A673 (cell line): Measurements from ENCODE around the gene ACSF2. TPM values are rescaled to one million over a fixed set of nuclear protein-coding genes. Genes with fewer than 3 reads are reported as not detected.
"Not testable (repeated sequence)": the region's sequence is repeated elsewhere in the genome, so short reads cannot be mapped to it uniquely, and the experiment has no call there.

Source experiments
- BruUV-seq: library from RNA; stranded (reverse); fragments of 400-500 nt; replicated peaks from 2 replicates; lab custom pipeline; 2021; lab: Mats Ljungman, UMichigan
- CTCF ChIA-PET: fragments of 300-600 bp; sonication (Branson Sonifier 250); formaldehyde crosslinking; loops from one replicate; lab custom pipeline; 2022; ENCODE audit warnings: antibody characterized with exemption; lab: Charles Lee
- POLR2A ChIA-PET: fragments of 300-600 bp; sonication (Branson Sonifier 250); formaldehyde crosslinking; loops from one replicate; lab custom pipeline; 2022; ENCODE audit warnings: antibody characterized with exemption; ENCODE audit not compliant: low non-redundant PET; lab: Charles Lee
- DNase-seq: peaks from one replicate; pipeline ENCODE4 v3.0.0-alpha.2; 2015; ENCODE audit warnings: low spot score
- H3K27ac ChIP-seq: fragments of 200-600 bp; sonication (generic); 2 replicates; pipeline ENCODE4 v1.5.1; 2016; ENCODE audit warnings: mixed run types, low read depth, mild to moderate bottlenecking, mixed read lengths, antibody characterized with exemption, low read length; ENCODE audit not compliant: poor library complexity, severe bottlenecking
- H3K27me3 ChIP-seq: fragments of 200-600 bp; sonication (generic); replicated peaks from 2 replicates; pipeline ENCODE4 v1.6.1; 2017; ENCODE audit warnings: mixed run types, low read depth, mild to moderate bottlenecking, mixed read lengths, antibody characterized with exemption, low read length; ENCODE audit not compliant: insufficient read depth, poor library complexity
- H3K36me3 ChIP-seq: fragments of 200-600 bp; sonication (generic); 2 replicates; pipeline ENCODE4 v1.6.1; 2016; ENCODE audit warnings: mixed run types, mild to moderate bottlenecking, mixed read lengths, antibody characterized with exemption, low read length; ENCODE audit not compliant: insufficient read depth, poor library complexity, severe bottlenecking
- H3K4me1 ChIP-seq: fragments of 200-600 bp; sonication (generic); 2 replicates; pipeline ENCODE4 v1.6.1; 2017; ENCODE audit warnings: mixed run types, mild to moderate bottlenecking, mixed read lengths, antibody characterized with exemption, low read length; ENCODE audit not compliant: insufficient read depth, poor library complexity, severe bottlenecking
- H3K4me3 ChIP-seq: fragments of 200-600 bp; sonication (generic); 2 replicates; pipeline ENCODE4 v1.5.1; 2016; ENCODE audit warnings: low read depth, mixed run types, mild to moderate bottlenecking, mixed read lengths, low read length; ENCODE audit not compliant: poor library complexity, severe bottlenecking
- H3K9me3 ChIP-seq: fragments of 200-600 bp; sonication (generic); 2 replicates; pipeline ENCODE4 v1.6.1; 2016; ENCODE audit warnings: mixed run types, low read depth, mild to moderate bottlenecking, mixed read lengths, antibody characterized with exemption, low read length; ENCODE audit not compliant: poor library complexity, severe bottlenecking
- EZH2 ChIP-seq: fragments of 200-600 bp; sonication (generic); IDR thresholded peaks from 2 replicates; pipeline ENCODE4 v1.6.1; 2017; ENCODE audit warnings: borderline replicate concordance, low read depth, mild to moderate bottlenecking, mixed read lengths, antibody characterized with exemption, low read length; ENCODE audit not compliant: poor library complexity, severe bottlenecking
- intact Hi-C: fragments of 100-400 bp; cut with micrococcal nuclease; formaldehyde crosslinking; loops from one replicate; pipeline ENCODE4 v1.10.0; 2022; ENCODE audit not compliant: unreplicated experiment
- total RNA-seq: library from RNA; stranded (reverse); gene quantifications from 2 replicates; pipeline ENCODE4 v1.2.3, GENCODE V29; 2021
- TF ChIP-seq, protein P1 (sequence below): fragments of 300-800, 200-600 bp; sonication (generic); conservative IDR thresholded peaks from 2 replicates; pipeline ENCODE4 v1.5.1; 2017; ENCODE audit warnings: low read depth, mild to moderate bottlenecking, antibody characterized with exemption, low read length, moderate library complexity, mixed read lengths

ACSF2 gene
- total RNA-seq, 1 experiment from 2014 or later: 4.1 TPM

DNA sequence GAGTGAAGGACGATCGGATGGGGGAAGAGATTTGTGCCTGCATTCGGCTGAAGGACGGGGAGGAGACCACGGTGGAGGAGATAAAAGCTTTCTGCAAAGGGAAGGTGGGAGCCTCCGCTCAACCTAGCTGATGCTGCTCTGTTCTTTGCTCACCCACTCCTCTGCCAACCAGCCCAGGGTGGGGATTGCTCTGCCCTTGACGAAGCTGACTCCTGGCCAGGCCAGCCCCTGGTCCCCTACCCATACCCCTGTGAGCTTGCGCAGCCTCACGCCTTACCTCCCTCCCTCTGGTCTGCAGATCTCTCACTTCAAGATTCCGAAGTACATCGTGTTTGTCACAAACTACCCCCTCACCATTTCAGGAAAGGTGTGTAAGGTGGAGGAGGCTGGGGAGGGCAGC, 47.9 kb downstream of the ACSF2 start:
- POLR2A ChIA-PET: no interaction called here

DNA sequence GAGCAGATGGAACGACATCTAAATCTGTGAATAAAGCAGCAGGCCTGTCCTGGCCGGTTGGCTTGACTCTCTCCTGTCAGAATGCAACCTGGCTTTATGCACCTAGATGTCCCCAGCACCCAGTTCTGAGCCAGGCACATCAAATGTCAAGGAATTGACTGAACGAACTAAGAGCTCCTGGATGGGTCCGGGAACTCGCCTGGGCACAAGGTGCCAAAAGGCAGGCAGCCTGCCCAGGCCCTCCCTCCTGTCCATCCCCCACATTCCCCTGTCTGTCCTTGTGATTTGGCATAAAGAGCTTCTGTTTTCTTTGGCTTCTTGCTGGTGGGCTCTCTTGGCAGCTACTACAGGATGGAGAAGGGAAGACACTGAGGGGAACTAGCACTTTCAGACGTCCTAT, 48.5 kb downstream of the ACSF2 start:
- Histone ChIP-seq H3K27me3 (peaks cover 10% of the 10 kb centered on the region), H3K27ac (no peak overlapping the region), H3K4me1 (peaks cover under 1% of the 10 kb centered on the region), H3K36me3 (no peaks in the 10 kb centered on the region), H3K4me3 (no peak overlapping the region), H3K9me3 (no peaks in the 10 kb centered on the region)
- ChIA-PET CTCF (no interaction called here), POLR2A (no interaction called here)
- intact Hi-C loops: loop anchor here (10.0 kb wide), 1 partner anchor 100 kb away; the partner anchor contains the start of genes EME1 and MRPL27
- no TSS peak for BruUV-seq
- TF ChIP-seq, protein P1, sequence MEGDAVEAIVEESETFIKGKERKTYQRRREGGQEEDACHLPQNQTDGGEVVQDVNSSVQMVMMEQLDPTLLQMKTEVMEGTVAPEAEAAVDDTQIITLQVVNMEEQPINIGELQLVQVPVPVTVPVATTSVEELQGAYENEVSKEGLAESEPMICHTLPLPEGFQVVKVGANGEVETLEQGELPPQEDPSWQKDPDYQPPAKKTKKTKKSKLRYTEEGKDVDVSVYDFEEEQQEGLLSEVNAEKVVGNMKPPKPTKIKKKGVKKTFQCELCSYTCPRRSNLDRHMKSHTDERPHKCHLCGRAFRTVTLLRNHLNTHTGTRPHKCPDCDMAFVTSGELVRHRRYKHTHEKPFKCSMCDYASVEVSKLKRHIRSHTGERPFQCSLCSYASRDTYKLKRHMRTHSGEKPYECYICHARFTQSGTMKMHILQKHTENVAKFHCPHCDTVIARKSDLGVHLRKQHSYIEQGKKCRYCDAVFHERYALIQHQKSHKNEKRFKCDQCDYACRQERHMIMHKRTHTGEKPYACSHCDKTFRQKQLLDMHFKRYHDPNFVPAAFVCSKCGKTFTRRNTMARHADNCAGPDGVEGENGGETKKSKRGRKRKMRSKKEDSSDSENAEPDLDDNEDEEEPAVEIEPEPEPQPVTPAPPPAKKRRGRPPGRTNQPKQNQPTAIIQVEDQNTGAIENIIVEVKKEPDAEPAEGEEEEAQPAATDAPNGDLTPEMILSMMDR: no peak
- TF ChIP-seq EZH2: no peak
- no peak for DNase-seq

More for the DNA sequence above, 47.9 kb downstream of the ACSF2 start:
- TF ChIP-seq EZH2: no peak
- TF ChIP-seq, protein P1: no peak
- H3K27ac ChIP-seq: no peak overlapping the region
- H3K9me3 ChIP-seq: no peaks in the 10 kb centered on the region
- no TSS peak for BruUV-seq
- H3K27me3 ChIP-seq: peaks cover 16% of the 10 kb centered on the region
- H3K4me3 ChIP-seq: no peak overlapping the region
- intact Hi-C loops: loop anchor here (10.0 kb wide), 1 partner anchor 99 kb away; the partner anchor contains the start of genes EME1 and MRPL27
- no peaks in the 10 kb centered on the region for H3K36me3 ChIP-seq
- H3K4me1 ChIP-seq: peaks cover 2% of the 10 kb centered on the region
- no peak for DNase-seq
- CTCF ChIA-PET: no interaction called here

DNA sequence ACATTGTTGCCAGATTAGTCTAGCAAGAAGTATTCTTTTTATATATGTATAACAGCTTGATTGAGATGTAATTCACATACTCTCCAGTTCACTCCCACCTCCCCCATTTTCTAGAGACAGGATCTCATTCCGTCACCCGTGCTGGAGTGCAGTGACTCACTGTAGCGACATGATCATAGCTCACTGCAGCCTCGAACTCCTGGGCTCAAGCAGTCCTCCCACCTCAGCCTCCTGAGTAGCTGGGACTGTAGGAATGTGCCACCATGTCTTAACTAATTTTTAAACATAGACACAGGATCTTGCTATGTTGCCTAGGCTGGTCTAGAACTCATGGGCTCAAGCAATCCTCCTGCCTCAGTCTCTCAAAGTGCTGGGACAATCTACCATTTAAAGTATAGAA, 49.3 kb downstream of the ACSF2 start:
- intact Hi-C loops: loop anchor here (10.0 kb wide), 1 partner anchor 101 kb away; the partner anchor contains the start of genes EME1 and MRPL27
- Histone ChIP-seq H3K36me3 (no peaks in the 10 kb centered on the region), H3K4me3 (no peak overlapping the region), H3K27ac (no peak overlapping the region), H3K4me1 (peaks cover 8% of the 10 kb centered on the region), H3K27me3 (peaks cover 8% of the 10 kb centered on the region), H3K9me3 (no peaks in the 10 kb centered on the region)
- ChIA-PET POLR2A (no interaction called here), CTCF (no interaction called here)
- no peak for DNase-seq
- no peak for TF ChIP-seq EZH2
- TF ChIP-seq, protein P1: no peak
- BruUV-seq: no TSS peak

DNA sequence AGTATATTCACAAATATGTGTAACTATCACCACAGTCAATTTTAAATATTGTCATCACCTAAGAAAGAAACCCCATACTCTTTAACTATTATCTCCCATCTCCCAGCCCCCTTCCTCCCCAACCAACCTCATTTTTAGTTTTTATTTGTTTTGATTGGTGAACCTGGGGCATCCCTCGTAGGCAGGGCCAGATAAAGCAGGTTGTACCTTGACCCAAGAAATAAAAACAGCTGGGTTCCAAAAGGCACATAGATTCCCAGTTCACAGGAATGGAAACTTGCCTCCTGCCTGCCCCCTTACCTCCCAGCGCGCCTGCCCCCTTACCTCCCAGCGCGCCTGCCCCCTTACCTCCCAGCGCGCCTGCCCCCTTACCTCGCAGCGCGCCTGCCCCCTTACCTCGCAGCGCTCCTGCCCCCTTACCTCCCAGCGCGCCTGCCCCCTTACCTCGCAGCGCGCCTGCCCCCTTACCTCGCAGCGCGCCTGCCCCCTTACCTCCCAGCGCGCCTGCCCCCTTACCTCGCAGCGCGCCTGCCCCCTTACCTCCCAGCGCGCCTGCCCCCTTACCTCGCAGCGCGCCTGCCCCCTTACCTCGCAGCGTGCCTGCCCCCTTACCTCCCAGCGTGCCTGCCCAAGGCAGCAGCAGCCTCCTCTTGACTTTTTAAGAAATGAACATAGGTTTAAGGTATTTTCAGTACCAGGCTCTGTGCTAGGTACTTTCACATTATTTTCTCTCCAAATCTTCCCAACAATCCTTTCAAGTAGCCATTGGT, 49.9 kb downstream of the ACSF2 start:
- CTCF ChIA-PET, DNase-seq, H3K27me3 ChIP-seq, H3K36me3 ChIP-seq, POLR2A ChIA-PET, H3K9me3 ChIP-seq, BruUV-seq, H3K4me1 ChIP-seq, H3K27ac ChIP-seq, H3K4me3 ChIP-seq: not testable (repeated sequence)
- intact Hi-C loops: loop anchor here (10.0 kb wide), 1 partner anchor 101 kb away; the partner anchor contains the start of genes EME1 and MRPL27
